Stimulated activated naive CD4-positive, alpha-beta T cell (primary cell): ENCODE measurements around the gene PDE6A.
"Not testable (repeated sequence)": the region's sequence is repeated elsewhere in the genome, so short reads cannot be mapped to it uniquely, and the experiment has no call there.

Experiments used
- DNase-seq, 6 experiments: peaks; one replicate each; lab custom pipeline; 2025; lab: John Stamatoyannopoulos, UW

The PDE6A gene

DNA sequence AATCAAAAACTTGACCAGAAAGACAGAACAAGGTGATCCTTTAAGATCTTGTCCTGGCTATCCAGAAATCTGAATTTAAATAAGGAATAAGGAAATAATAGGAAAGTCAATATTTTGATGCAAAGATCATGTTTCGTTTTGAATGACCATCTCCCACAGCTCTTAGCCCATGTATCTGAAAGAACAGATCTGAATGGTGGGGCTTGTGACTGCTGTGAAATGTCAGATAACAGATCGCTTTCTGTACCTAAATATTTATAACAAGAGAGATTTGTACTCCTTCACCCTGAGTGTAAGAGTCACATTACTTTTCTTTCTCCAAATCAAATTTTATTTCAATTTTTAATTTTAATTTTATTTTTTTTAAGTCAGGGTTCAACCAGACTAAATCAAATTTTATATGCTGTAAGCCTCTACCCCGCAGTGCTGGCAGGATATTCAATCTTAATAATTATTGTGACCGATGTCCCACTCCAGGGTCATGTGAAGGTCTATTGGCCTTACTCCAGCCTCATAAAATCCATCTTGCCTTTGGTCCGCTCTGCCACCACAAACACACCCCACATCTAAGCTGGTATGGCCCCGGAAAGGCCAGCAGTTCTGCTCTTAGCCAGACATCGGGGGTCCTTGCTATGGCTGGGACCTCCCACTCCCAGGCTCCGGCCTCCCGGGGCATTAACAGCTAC lies 9.0 kb upstream of the PDE6A start:
- DNase-seq: no peak

DNA sequence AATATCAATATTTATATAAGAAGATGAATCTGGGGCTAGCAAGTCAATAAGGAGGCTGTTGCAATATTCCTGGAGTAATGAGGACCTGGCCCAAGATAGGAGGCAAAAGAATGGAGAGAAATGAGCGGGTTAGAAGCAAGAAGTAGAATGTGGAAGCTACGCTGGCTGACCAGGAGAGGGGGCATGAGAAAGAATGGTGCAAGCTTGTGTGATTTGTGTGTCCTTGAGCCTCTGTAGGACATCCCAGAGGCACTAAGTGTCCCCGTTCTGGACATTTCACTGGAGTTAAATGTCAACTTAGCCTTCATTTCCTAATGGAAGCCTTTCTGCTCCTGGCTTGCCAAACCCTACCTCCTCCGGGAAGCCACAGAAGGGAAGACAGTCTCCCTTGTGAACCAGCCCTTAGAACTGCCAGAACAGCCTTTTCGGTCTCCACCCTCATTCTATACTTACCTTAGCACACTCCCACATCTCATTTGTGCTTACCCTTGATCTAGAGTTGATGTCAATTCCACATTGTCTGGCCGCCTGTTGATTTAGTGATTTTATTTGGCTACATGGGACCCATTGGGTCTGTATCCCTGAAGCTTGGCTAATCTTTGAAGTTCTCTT lies 6.7 kb upstream of the PDE6A start:
- no peak for DNase-seq

DNA sequence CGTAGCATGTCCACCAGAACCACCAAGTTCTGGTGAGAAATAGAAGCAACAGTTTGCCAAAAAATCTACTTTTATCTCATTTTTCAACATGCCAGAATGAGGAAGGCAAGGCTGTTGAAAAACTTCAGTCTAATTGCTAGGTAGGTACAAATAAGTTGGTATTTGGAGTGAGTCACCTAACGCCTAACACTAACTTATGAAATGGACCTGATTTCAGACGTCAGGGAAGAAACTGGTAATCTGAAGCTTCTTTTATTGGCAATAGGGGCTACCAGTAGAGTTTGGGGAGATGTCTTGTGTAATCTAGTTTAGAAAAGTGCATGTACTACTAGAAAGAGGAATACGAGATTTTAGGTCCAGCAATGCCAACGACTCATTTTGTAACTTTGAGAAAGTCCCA lies 4.4 kb upstream of the PDE6A start:
- DNase-seq: no peak

DNA sequence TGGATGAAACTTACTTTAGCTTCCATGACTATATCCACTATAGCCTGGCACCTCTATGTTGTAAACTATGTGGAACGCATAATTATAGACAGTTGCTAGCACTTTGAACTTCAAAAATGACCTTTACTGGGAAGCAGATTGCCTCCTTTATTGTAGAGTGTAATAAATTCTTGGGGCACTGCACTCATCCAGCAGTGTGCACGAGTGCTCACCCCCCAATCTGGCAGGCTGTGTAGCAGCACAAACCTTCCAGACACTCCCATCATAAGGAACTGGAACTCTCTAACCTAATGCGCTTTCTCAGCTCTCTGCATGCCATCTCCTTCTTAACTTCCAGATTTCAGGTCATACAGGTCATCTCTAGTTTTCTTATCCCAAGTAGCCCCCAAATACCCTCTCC lies 1.5 kb upstream of the PDE6A start:
- DNase-seq: no peak

DNA sequence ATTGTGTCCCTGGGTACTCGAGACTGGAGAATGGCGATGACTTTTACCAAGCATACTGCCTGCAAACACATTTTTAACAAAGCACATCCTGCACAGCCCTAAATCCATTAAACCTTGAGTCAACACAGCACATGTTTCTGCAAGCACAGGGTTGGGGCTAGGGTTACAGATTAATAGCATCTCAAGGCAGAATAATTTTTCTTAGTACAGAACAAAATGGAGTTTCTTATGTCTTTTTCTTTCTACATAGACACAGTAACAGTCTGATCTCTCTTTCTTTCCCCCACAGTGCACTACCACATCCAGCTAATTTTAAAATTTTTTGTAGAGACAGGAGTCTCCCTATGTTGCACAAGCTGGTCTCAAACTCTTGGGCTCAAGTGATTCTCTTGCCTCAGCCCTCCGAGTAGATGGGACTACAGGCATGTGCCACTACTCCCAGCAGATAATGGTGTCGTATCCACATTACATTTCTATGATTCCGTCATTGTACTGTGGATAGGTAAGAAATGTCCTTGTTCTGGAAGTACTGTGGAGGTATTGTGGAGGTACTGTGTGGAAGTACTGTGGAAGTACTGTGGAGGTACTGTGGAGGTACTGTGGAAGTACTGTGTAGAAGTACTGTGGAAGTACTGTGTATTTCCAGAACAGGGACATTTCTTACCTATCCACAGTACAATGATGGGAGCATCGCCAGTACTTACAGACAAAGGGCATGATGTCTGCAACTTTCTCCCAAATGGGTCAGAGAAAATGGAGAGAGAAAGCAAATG lies 1.2 kb downstream of the PDE6A start:
- DNase-seq: not testable (repeated sequence)

DNA sequence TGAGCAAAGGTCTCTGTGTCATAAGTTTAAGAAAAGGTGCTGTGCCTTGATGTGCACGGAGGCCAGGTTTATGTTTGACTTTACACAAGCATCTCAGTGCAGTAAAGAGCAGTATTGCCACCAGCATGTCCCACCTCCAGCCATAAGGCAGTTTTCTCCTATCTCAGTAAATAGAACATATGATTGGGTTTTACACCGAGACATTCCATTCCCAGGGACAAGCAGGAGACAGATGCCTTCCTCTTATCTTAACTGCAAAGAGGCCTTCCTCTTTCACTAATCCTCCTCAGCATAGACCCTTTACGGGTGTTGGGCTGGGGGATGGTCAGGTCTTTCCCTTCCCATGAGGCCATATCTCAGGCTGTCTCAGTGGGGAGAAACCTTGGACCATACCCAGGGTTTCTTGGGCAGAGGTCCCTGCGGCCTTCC lies 1.8 kb downstream of the PDE6A start:
- DNase-seq: not testable (repeated sequence)

DNA sequence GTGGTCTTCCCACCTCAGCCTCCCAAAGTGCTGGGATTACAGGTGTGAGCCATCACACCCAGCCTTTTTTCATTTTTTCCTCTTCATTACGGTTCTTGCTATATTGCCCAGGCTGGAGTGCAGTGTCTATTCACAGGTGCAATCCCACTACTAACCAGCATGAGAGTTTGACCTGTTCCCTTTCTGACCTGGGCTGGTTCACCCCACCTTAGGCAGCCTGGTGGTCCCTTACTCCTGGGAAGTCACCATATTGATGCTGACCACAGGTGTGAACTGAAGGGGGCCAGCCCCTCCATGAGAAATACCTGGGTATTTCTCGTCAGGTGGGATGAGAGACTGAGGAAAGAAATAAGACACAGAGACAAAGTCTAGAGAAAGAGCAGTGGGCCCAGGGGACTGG lies 2.4 kb downstream of the PDE6A start:
- no peak for DNase-seq

DNA sequence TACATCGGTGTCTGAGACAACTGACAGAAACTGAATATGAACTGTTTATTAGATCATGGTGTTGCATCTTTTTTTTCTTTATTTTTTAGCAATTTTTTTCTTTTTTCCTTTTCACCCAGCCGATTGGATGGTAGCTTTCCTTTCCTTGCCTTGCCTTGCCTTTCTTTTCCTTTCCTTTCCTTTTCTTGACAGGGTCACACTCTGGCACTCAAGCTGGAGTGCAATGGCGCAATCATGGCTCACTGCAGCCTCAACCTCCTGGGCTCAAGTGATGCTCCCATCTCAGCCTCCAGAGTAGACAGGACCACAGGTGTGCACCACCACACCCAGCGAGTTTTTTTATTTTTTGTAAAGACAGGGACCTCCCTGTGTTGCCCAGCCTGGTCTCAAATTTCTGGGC lies 2.8 kb downstream of the PDE6A start:
- no peak for DNase-seq

DNA sequence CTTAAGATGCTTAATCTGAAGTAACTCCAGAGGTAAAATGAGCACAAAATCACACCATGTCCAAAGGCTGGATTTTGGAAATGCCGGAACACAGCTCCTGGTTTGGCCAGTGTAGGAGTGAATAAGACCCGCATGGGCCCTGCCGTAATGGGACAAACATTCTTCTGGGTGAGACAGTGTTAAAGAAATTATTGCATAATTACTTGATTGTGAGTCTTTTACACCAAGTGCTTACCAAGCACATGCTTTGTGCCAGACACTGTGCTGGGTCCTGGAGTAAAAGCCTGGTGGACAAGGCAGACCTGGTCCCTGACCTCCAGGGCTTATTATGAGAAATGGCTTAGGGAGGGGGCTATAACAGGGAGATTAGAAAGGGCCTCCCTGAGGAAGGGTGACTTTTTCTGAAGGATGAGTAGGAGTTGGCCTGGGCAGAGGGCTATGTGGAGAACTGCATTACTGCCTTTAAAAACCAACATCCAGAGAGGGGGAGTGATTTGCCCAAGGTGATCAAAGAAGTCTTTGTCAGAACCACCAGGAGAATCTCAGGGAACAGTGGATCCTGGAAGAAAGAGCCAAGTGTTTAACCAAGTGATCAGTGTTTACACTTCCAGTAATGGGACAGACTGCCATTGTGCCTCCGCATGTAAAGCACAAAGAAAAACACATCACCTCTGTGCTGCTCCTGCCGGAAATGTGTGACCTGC lies 3.5 kb downstream of the PDE6A start:
- DNase-seq: no peak

DNA sequence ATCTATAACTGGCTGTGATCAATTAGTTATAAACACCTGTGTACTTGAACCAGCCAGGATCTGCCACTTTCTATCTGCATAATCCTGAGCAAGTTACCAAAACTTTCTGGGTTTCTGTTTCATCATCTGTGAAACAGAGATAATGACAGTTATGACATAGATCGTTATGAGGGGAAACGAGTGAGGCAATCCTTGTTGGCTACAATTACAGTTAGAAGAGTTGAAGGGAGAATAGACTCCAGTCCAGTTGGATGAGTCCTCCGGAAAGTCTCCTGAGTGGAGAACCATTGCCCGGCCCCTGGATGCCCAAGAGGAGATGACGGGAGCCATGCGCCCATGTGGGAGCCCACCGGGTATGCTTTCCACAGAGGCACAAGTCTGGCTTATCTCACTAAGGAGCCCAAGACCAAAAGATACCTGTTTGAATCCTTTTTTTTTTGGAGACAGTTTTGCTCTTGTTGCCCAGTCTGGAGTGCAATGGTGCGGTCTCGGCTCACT lies 4.5 kb downstream of the PDE6A start:
- DNase-seq: no peak

DNA sequence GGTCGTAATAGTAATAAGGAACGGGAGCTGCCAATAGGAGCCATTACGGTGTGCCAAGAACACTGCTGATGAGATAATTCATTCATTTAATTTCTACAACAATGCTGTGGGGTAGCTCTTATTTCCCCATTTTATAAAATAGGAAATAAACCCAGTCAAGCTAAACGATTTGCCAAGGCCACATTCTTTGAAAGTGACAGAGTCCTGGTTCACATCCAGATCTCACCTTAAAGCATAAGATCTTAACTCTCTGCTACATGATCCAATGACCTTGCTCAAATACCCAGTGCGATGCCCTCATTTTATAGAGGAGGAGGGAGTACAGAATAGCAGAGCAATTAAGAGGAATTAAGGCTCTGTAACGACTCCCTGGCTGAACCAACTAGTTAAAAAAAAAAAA lies 5.0 kb downstream of the PDE6A start:
- no peak for DNase-seq

DNA sequence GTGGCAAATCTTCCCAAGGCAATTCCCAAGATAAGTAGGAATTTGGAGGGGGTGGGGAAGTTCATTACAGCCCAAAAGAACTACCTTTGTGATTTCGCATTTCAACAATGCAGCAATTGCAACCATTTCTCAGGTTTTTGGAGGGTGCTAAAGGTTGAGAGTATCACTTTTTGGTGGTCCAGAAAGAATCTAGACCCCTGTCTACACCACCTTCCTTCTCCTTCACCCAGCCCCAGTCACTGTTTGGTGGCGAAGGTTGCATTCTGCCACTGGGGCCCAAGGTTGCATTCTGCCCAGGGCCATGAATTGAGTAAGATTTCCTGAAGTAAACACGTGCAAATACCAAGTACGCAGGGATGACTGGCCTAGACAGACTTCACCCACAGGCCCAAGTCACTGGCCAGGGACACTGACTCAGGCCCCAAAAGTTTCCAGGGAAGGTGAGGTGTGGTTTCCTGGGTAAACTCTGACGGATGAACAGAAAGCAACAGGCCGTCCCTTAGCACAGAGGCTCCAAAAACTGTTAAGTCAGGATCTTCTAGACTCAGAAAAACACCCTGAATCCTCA lies 5.7 kb downstream of the PDE6A start:
- DNase-seq: no peak

DNA sequence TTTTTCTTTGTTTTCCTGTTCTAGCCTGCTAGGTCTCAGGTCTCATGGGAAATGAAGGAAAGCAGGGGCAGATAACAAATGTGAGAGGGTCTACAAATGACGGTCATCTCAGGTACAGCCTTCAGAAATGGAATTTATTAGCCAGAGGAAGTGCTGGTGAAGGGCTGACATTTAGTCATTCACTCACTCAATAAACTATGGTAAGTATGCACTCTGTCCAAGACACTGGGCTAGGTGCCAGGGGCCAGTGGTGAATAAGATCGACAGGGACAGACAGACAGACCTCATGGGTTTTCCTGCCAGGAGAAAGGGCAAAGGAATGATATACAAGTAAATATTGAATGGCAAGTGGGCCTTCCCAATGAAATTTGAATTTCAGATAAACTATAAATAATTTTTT lies 6.3 kb downstream of the PDE6A start:
- no peak for DNase-seq

DNA sequence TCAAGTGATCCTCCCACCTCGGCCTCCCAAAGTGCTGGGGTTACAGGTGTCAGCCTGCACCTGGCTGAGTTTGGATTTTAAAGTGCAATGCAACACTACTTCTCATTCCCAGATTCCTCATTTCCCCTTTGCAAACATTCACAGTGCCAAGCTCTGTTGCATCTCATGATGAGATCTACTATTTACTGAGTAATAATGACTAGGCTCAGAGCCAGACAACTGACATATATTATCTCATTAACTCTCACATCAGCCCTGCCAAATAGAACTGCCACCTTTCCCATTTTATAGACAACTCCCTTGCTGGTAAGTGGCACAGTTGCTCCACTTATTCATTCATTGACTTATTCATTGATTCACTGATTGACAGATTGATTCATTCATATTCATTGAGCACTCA lies 7.0 kb downstream of the PDE6A start:
- no peak for DNase-seq

DNA sequence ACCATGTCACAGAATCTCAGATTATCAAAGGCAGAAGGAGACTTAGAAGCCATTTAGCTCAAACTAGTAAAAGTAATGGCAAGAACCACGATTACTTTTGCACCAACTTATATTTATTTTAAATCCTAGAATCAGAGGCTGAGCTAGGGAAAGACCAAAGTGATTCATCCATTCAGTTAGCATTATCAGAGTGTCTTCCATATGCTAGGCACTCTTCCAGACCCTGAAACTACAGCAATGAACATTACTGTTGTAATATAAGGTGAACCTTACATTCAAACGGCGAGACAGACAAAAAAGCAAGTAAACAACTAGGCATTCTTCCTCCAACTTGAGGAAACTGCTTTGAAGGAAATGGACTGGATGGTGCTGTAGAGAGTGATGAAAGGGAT lies 7.9 kb downstream of the PDE6A start:
- DNase-seq: no peak

DNA sequence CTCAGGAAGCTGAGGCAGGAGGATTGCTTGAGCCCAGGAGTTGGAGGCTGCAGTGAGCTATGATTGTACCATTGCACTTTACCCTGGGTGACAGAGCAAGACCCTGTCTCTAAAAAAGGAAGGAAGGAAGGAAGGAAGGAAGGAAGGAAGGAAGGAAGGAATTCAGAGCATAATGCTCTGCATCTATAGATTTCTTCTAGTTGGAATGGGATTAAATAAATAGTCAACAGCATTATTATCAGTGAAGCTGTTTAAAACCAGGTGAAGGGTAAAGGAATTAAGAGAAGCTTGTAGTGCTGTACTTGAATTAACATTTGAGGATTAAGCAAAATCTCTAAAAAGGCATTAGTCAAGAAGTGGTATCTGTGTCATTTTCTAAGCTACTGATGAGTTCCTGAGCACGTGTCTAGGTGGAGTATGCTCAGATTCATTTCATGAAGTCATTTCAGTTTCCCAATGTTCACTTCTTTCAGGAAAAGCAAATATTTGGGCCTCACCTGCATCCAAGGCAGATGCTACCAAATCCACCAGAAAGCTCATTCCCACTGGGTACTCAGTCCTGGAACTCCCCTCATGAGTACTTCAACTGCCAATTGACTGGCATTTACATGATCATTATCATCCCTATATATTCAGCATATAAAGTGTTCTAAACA lies 8.4 kb downstream of the PDE6A start:
- no peak for DNase-seq

DNA sequence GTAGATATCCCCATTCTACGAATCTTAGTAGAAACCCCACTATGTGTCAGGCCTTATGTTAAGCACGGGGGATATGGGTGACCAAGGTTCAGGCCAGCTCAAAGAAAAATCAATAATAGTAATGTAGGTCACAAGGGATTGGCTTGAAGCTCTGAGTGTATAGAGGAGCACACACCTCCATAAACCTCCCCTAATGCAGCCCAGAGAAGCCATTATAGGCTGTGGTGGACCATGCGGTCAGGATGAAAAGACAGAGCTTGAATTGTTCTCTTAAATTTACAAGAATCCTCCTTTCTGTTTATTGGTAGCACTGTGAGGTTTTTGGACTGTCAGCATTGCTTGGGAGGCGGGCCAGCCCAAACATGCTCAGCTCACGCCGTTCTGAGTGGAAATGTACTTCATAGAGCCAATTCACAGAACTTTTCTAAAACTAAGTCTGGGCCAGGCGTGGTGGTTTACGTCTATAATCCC lies 9.1 kb downstream of the PDE6A start:
- DNase-seq: no peak

DNA sequence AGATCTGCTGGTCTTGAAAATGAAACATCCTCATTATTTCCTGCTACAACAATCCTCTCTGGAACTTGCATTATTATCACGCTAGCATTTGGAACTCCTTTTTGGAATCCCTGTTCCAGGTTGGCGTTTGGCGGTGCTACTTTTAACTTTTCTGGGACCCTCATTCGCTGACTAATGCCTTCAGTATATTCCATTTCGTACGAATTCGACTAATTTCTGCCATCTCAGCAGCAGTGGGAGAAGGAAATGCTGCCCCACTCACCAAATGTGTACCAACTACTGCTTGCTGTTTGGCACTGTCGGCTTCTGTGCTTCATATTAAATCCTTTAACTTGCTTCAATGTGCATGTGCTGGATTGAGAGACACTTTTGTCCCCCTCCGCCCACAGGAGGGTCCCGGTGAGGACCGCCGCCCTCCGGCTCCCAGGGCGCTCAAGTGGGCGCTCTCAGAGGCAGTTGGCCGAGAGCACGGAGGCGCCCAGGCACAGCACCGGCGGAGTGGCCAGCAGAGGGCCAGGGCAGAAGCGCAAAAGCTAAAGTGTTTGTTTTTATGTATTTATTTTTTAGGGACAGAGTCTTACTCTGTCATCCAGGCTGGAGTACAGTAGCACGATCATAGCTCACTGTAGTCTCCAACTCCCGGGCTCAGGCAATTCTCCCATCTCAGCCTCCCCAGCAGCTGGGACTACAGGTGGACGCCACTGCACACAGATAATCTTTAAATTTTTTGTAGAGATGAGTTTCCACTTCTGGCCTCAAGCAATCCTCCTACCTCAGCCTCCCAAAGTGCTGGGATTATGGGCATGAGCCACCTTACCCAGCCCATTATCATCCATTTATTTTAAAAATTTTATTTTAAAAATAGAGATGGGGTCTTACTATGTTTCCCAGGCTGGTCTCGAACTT lies 11.9 kb downstream of the PDE6A start:
- no peak for DNase-seq

DNA sequence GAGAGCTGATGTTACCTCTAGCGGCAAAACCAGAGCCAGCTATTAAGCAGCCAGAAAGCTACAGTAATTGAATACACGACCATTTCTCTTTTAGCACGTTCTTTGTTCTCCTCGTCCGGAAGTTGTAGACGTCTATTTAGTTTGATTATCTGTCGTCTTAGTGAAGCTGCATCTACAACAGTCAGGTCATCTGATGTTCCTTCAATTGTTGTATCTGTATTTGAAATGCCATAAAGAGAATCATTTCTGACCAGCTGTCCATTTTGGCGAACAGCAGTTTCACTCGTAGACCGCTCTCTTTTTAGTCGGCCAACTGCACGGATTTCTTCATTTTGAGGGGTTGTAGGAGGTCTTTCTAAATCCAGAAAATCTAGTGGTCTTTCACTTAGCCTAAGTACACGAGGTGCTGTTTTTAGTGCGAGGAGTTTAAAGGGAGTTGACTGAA lies 12.6 kb downstream of the PDE6A start:
- DNase-seq: no peak
